Endothelial cell of umbilical vein (primary cell): Measurements from ENCODE around the gene RAD51C. TPM values are rescaled to one million over a fixed set of nuclear protein-coding genes. Genes with fewer than 3 reads are reported as not detected.

Experiments
- BruUV-seq: library from RNA; stranded (reverse); fragments of 400-500 nt; replicated peaks from 2 replicates; lab custom pipeline; 2021; lab: Mats Ljungman, UMichigan
- CTCF ChIA-PET: fragments of 300-600, 350-600 bp; sonication (Branson Sonifier 250); formaldehyde crosslinking; loops from one replicate; lab custom pipeline; 2021; ENCODE audit warnings: antibody characterized with exemption, inconsistent platforms; lab: Charles Lee
- POLR2A ChIA-PET: fragments of 300-600, 350-600 bp; sonication (Branson Sonifier 250); formaldehyde crosslinking; loops from one replicate; lab custom pipeline; 2021; ENCODE audit warnings: antibody characterized with exemption, inconsistent platforms; lab: Charles Lee
- DNase-seq: peaks from one replicate; pipeline ENCODE4 v3.0.0-alpha.2; 2011; ENCODE audit warnings: low read depth, low spot score
- FAIRE-seq: peaks from 2 replicates; lab custom pipeline; 2011; peaks lifted over from hg19 to GRCh38; lab: Jason Lieb, UNC
- H2AFZ ChIP-seq: 2 replicates; pipeline ENCODE4 v1.6.0; 2012; ENCODE audit warnings: low read depth, low read length, control low read depth, inconsistent platforms
- H3K27ac ChIP-seq: 2 replicates; pipeline ENCODE4 v1.5.1; 2011; ENCODE audit warnings: low read depth, mild to moderate bottlenecking, control low read depth, low read length, moderate library complexity; ENCODE audit not compliant: insufficient read depth
- H3K27me3 ChIP-seq, 2 experiments: 2 replicates each; pipeline versions ENCODE4 v1.6.0 to v1.6.1; 2011; ENCODE audit warnings: low read length in 2 of 2, mixed read lengths in 1 of 2; ENCODE audit not compliant: control insufficient read depth in 2 of 2, insufficient read depth in 2 of 2
- H3K36me3 ChIP-seq, 2 experiments: 2 replicates in 1 of 2; 3 replicates in 1 of 2; pipeline ENCODE4 v1.5.1; 2011; ENCODE audit warnings: low read length in 2 of 2, mild to moderate bottlenecking in 1 of 2, moderate library complexity in 1 of 2; ENCODE audit not compliant: control insufficient read depth in 2 of 2, insufficient read depth in 2 of 2; ENCODE audit errors: extremely low read depth in 1 of 2
- H3K4me1 ChIP-seq: 3 replicates; pipeline ENCODE4 v1.5.1; 2011; ENCODE audit warnings: mild to moderate bottlenecking, low read length; ENCODE audit not compliant: control insufficient read depth, insufficient read depth; ENCODE audit errors: extremely low read depth
- H3K4me2 ChIP-seq: 2 replicates; pipeline ENCODE4 v1.6.1; 2011; ENCODE audit warnings: low read length, control low read depth, mixed read lengths; ENCODE audit not compliant: insufficient read depth
- H3K4me3 ChIP-seq, 3 experiments: fragments of 200-600 bp in 1 of 3; sonication (generic), shearing (Covaris generic) in 1 of 3; replicated peaks in 1 of 3; 2 replicates each; pipeline ENCODE4 v1.5.1; 2011 to 2016; ENCODE audit warnings: control low read depth in 3 of 3, low read length in 3 of 3, mild to moderate bottlenecking in 2 of 3, inconsistent platforms in 1 of 3, low read depth in 1 of 3, moderate library complexity in 1 of 3; ENCODE audit not compliant: insufficient read depth in 1 of 3
- H3K79me2 ChIP-seq: 2 replicates; pipeline ENCODE4 v1.6.0; 2012; ENCODE audit warnings: low read length, inconsistent platforms; ENCODE audit not compliant: control insufficient read depth, insufficient read depth
- H3K9ac ChIP-seq: replicated peaks from 2 replicates; pipeline ENCODE3; 2011; ENCODE audit warnings: low read length, control low read depth; ENCODE audit not compliant: insufficient read depth; ENCODE audit errors: extremely low read depth
- H3K9me1 ChIP-seq: replicated peaks from 3 replicates; pipeline ENCODE4 v1.6.0; 2011; ENCODE audit warnings: mild to moderate bottlenecking, low read length; ENCODE audit not compliant: control insufficient read depth, insufficient read depth; ENCODE audit errors: extremely low read depth
- H3K9me3 ChIP-seq: replicated peaks from 2 replicates; pipeline ENCODE4 v1.5.1; 2012; ENCODE audit warnings: low read length, inconsistent platforms; ENCODE audit not compliant: control insufficient read depth, insufficient read depth
- H4K20me1 ChIP-seq: replicated peaks from 2 replicates; pipeline ENCODE3; 2011; ENCODE audit warnings: mild to moderate bottlenecking, low read length; ENCODE audit not compliant: control insufficient read depth, insufficient read depth; ENCODE audit errors: extremely low read depth
- EZH2 ChIP-seq: IDR thresholded peaks from 2 replicates; pipeline ENCODE4 v1.6.1; 2012; ENCODE audit warnings: borderline replicate concordance, low read depth, mild to moderate bottlenecking, moderate library complexity, low read length, inconsistent platforms; ENCODE audit not compliant: severe bottlenecking
- FOS ChIP-seq: IDR thresholded peaks from 2 replicates; pipeline ENCODE4 v1.6.1; 2011; ENCODE audit warnings: mild to moderate bottlenecking, low read length, moderate library complexity, borderline replicate concordance; ENCODE audit not compliant: insufficient read depth
- GATA2 ChIP-seq: IDR thresholded peaks from 2 replicates; pipeline ENCODE4 v1.7.0; 2011; ENCODE audit warnings: low read depth, mild to moderate bottlenecking, moderate library complexity, mixed read lengths, low read length; ENCODE audit not compliant: insufficient read length, insufficient read depth
- JUN ChIP-seq: IDR thresholded peaks from 2 replicates; pipeline ENCODE4 v1.6.1; 2011; ENCODE audit warnings: borderline replicate concordance, low read depth; ENCODE audit not compliant: insufficient read length, insufficient read depth
- MAX ChIP-seq: IDR thresholded peaks from 2 replicates; pipeline ENCODE4 v1.6.1; 2011; ENCODE audit not compliant: insufficient read depth, insufficient read length
- MYC ChIP-seq: IDR thresholded peaks from one replicate; pipeline ENCODE4 v1.6.1; 2011; ENCODE audit warnings: mild to moderate bottlenecking, low read depth, low read length
- POLR2A ChIP-seq: IDR thresholded peaks from 2 replicates; pipeline ENCODE4 v1.6.1; 2012; ENCODE audit warnings: low read depth, mild to moderate bottlenecking, control low read depth, low read length
- POLR2AphosphoS5 ChIP-seq: IDR thresholded peaks from 2 replicates; pipeline ENCODE4 v1.6.1; 2012; ENCODE audit warnings: low read depth, mild to moderate bottlenecking, control low read depth, low read length, moderate library complexity; ENCODE audit not compliant: insufficient read depth
- dilution Hi-C: fragments of 300-500 bp; cut with MboI; formaldehyde crosslinking; loops from one replicate; pipeline ENCODE4 v1.15.0; 2019; ENCODE audit warnings: low sequenced_read_pairs; ENCODE audit not compliant: extremely low pct_ligation_motif_present
- intact Hi-C: fragments of 100-400 bp; cut with micrococcal nuclease; formaldehyde crosslinking; loops from one replicate; pipeline ENCODE4 v1.10.0; 2022
- polyA plus RNA-seq, 4 experiments: library from polyadenylated mRNA; depleted of rRNA in 3 of 4; stranded (reverse) in 3 of 4; unstranded in 1 of 4; fragments of >200 nt; gene quantifications; 2 replicates each; pipeline versions ENCODE4 v1.2.1 to v1.2.3, GENCODE V29; 2011 to 2012; ENCODE audit warnings: missing spikeins in 1 of 4
- small RNA-seq: library from RNA; depleted of rRNA; stranded (forward); fragments of <200 nt; gene quantifications from one replicate; pipeline ENCODE3, GENCODE V24; 2012; ENCODE audit warnings: low replicate concordance, low read depth; ENCODE audit not compliant: insufficient read depth, insufficient read length
- total RNA-seq: library from RNA; stranded (reverse); gene quantifications from 2 replicates; pipeline ENCODE4 v1.2.3, GENCODE V29; 2021
- TF ChIP-seq, protein P1 (sequence below), 2 donors: IDR thresholded peaks; 1 replicate in 1 of 2; 2 replicates in 1 of 2; pipeline ENCODE4 v1.5.1; 2011; ENCODE audit warnings: low read length in 2 of 2, mild to moderate bottlenecking in 2 of 2, moderate library complexity in 2 of 2, control low read depth in 1 of 2, inconsistent platforms in 1 of 2, low read depth in 1 of 2; ENCODE audit not compliant: insufficient read depth in 1 of 2; ENCODE audit errors: extremely low read depth in 1 of 2

Gene RAD51C
- total and polyA plus RNA-seq, 2 donors (not counting 3 experiments of a cell fraction or from before 2014, with no cell fraction given) = 24.8 to 38.9 TPM

GRCh38 chr17:58785097-58785496, 92.7 kb downstream of the RAD51C start:
- CTCF ChIA-PET = no interaction called here

More at GRCh38 chr17:58785097-58785496, 92.7 kb downstream of the RAD51C start:
- POLR2A ChIA-PET = no interaction called here
- intact Hi-C loops = no loop called here
- DNase-seq (no peak), FAIRE-seq (no peak)
- no peaks in the 10 kb centered on the region for H3K79me2 ChIP-seq
- BruUV-seq = no TSS peak
- H3K27me3 ChIP-seq = no peaks in the 10 kb centered on the region
- dilution Hi-C loops = no loop called here
- no peak overlapping the region for H3K9ac ChIP-seq
- H3K9me3 ChIP-seq = no peaks in the 10 kb centered on the region
- H3K4me3 ChIP-seq = no peak overlapping the region
- H3K27ac ChIP-seq = no peak overlapping the region
- no peaks in the 10 kb centered on the region for H4K20me1 ChIP-seq
- no peak overlapping the region for H3K4me2 ChIP-seq
- peaks cover 2% of the 10 kb centered on the region for H3K4me1 ChIP-seq
- no peaks in the 10 kb centered on the region for H3K36me3 ChIP-seq
- no peak for TF ChIP-seq EZH2
- no peak for TF ChIP-seq POLR2AphosphoS5
- TF ChIP-seq, protein P1, sequence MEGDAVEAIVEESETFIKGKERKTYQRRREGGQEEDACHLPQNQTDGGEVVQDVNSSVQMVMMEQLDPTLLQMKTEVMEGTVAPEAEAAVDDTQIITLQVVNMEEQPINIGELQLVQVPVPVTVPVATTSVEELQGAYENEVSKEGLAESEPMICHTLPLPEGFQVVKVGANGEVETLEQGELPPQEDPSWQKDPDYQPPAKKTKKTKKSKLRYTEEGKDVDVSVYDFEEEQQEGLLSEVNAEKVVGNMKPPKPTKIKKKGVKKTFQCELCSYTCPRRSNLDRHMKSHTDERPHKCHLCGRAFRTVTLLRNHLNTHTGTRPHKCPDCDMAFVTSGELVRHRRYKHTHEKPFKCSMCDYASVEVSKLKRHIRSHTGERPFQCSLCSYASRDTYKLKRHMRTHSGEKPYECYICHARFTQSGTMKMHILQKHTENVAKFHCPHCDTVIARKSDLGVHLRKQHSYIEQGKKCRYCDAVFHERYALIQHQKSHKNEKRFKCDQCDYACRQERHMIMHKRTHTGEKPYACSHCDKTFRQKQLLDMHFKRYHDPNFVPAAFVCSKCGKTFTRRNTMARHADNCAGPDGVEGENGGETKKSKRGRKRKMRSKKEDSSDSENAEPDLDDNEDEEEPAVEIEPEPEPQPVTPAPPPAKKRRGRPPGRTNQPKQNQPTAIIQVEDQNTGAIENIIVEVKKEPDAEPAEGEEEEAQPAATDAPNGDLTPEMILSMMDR (IDR thresholded peaks at IDR 0.05; ENCODE audit: extremely low read depth in 1 of 2, insufficient read depth in 1 of 2, low read depth in 1 of 2, low read length in 2 of 2) = no peak
- TF ChIP-seq JUN = no peak
- no peak for TF ChIP-seq MAX
- no peak for TF ChIP-seq MYC
- no peak for TF ChIP-seq FOS
- TF ChIP-seq GATA2 = no peak
- TF ChIP-seq POLR2A = no peak
- no peak overlapping the region for H2AFZ ChIP-seq
- H3K9me1 ChIP-seq = no peaks in the 10 kb centered on the region

Small RNA genes lying within 50 kb of the gene (small RNA-seq; reads per million reads assigned to genes)
- not detected for gene AC011195.1
- not detected for gene AC025521.1
- gene RF00017 = not detected
- not detected for gene RNU1-108P
- not detected for gene RNU1-52P
- 4.6 reads per million, percentile 34 among the genes with 10 or more reads in this experiment for gene RNU1-85P

Other genes starting within 250 kb of the RAD51C start
- 0.07 TPM in 1 of 2 replicates, not detected in the other for gene HSF5, start 204.2 kb upstream of the RAD51C start, total RNA-seq
- 0.02 and 0.03 TPM in 2 replicates for gene HSF5, start 204.2 kb upstream of the RAD51C start, polyA plus RNA-seq
- 38.3 and 41.0 TPM in 2 replicates for gene MTMR4, start 178.0 kb upstream of the RAD51C start, total RNA-seq
- gene MTMR4, start 178.0 kb upstream of the RAD51C start, polyA plus RNA-seq = 16.2 and 25.1 TPM in 2 replicates
- gene TEX14, start 557 bp upstream of the RAD51C start, total RNA-seq = not detected in 2 replicates
- gene TEX14, start 557 bp upstream of the RAD51C start, polyA plus RNA-seq = 0.02 and 0.10 TPM in 2 replicates
- not detected in 2 replicates for gene PPM1E, start 63.3 kb downstream of the RAD51C start, total RNA-seq
- gene PPM1E, start 63.3 kb downstream of the RAD51C start, polyA plus RNA-seq = 0.01 and 0.02 TPM in 2 replicates